ENCODE measurements around the gene SPEF2.

DNA sequence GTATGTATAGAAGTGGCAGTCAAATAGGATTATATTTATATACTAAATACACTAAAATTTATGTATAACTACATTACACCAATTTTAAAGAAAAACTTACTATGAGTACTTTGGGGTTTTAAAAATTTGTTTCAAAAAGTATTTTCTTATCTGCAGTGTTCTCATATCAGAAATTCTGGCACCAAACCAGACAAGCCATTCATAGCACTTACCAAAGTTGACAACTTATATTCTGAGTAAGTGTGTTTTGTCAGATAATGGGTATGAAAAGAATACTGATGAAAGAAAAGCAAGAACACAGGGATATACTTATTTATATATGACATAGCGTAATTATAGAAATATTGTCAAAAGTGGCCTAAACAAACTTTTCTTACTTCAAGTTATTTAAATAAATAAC lies 67.5 kb downstream of the SPEF2 start:
- TF ChIP-seq POLR2A (IDR thresholded peaks at IDR 0.05) (no peak), POLR2AphosphoS5 (IDR thresholded peaks at IDR 0.05) (no peak), EP300 (IDR thresholded peaks at IDR 0.05) (no peak)
- TF ChIP-seq, protein P1, sequence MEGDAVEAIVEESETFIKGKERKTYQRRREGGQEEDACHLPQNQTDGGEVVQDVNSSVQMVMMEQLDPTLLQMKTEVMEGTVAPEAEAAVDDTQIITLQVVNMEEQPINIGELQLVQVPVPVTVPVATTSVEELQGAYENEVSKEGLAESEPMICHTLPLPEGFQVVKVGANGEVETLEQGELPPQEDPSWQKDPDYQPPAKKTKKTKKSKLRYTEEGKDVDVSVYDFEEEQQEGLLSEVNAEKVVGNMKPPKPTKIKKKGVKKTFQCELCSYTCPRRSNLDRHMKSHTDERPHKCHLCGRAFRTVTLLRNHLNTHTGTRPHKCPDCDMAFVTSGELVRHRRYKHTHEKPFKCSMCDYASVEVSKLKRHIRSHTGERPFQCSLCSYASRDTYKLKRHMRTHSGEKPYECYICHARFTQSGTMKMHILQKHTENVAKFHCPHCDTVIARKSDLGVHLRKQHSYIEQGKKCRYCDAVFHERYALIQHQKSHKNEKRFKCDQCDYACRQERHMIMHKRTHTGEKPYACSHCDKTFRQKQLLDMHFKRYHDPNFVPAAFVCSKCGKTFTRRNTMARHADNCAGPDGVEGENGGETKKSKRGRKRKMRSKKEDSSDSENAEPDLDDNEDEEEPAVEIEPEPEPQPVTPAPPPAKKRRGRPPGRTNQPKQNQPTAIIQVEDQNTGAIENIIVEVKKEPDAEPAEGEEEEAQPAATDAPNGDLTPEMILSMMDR (IDR thresholded peaks at IDR 0.05) = no peak
